ENCODE measurements around the gene ALKBH6.

- TF ChIP-seq CTCF (IDR thresholded peaks at IDR 0.05) (no peak), POLR2A (IDR thresholded peaks at IDR 0.05) (no peak)
Measured at GRCh38 chr19:36046443-36047050, 32.5 kb upstream of the ALKBH6 start.
